Osteoblast (primary cell): Measurements from ENCODE around the gene WBP1L. TPM values are rescaled to one million over a fixed set of nuclear protein-coding genes. Genes with fewer than 3 reads are reported as not detected.
"Not testable (repeated sequence)": the region's sequence is repeated elsewhere in the genome, so short reads cannot be mapped to it uniquely, and the experiment has no call there.

ENCODE experiments used
- DNase-seq: peaks from one replicate; pipeline ENCODE4 v3.0.0; 2011; ENCODE audit warnings: low spot score, mixed read lengths; ENCODE audit not compliant: insufficient read length; ENCODE audit errors: missing footprints
- H2AFZ ChIP-seq: 2 replicates; pipeline ENCODE4 v1.6.0; 2011; ENCODE audit warnings: mild to moderate bottlenecking, low read length
- H3K27ac ChIP-seq: 2 replicates; pipeline ENCODE4 v1.5.1; 2011; ENCODE audit warnings: mild to moderate bottlenecking, low read depth, low read length, moderate library complexity
- H3K27me3 ChIP-seq: 2 replicates; pipeline ENCODE4 v1.6.0; 2012; ENCODE audit warnings: mild to moderate bottlenecking, control low read depth, inconsistent platforms, low read length, moderate library complexity; ENCODE audit not compliant: insufficient read depth
- H3K36me3 ChIP-seq: 2 replicates; pipeline ENCODE4 v1.5.1; 2011; ENCODE audit warnings: mild to moderate bottlenecking, low read length, control low read depth, moderate library complexity; ENCODE audit not compliant: insufficient read depth
- H3K4me1 ChIP-seq: 2 replicates; pipeline ENCODE4 v1.5.1; 2011; ENCODE audit warnings: mild to moderate bottlenecking, low read length, control low read depth, moderate library complexity; ENCODE audit not compliant: insufficient read depth
- H3K4me2 ChIP-seq: 2 replicates; pipeline ENCODE4 v1.6.0; 2011; ENCODE audit warnings: mild to moderate bottlenecking, low read length; ENCODE audit not compliant: insufficient read depth
- H3K4me3 ChIP-seq: fragments of 200-600 bp; sonication (generic); 3 replicates; pipeline ENCODE4 v1.5.1; 2012; ENCODE audit warnings: mild to moderate bottlenecking, low read length, inconsistent platforms; ENCODE audit not compliant: insufficient read depth
- H3K79me2 ChIP-seq: 2 replicates; pipeline ENCODE4 v1.6.0; 2012; ENCODE audit warnings: mild to moderate bottlenecking, low read length, control low read depth, inconsistent platforms; ENCODE audit not compliant: insufficient read depth
- H3K9me3 ChIP-seq: 2 replicates; pipeline ENCODE4 v1.5.1; 2011; ENCODE audit warnings: low read depth, low read length, control low read depth
- H4K20me1 ChIP-seq: 2 replicates; pipeline ENCODE4 v1.6.0; 2012; ENCODE audit warnings: mild to moderate bottlenecking, low read length, control low read depth; ENCODE audit not compliant: insufficient read depth
- total RNA-seq: library from RNA; depleted of rRNA; stranded (reverse); fragments of >200 nt; gene quantifications from 2 replicates; pipeline ENCODE4 v1.2.3, GENCODE V29; 2012
- TF ChIP-seq, protein P1 (sequence below): IDR thresholded peaks from 2 replicates; pipeline ENCODE4 v1.5.1; 2011; ENCODE audit warnings: mild to moderate bottlenecking, low read depth, low read length, moderate library complexity; ENCODE audit errors: extremely low read depth

Gene WBP1L
- total RNA-seq, 1 donor, result 76.4 TPM

DNA sequence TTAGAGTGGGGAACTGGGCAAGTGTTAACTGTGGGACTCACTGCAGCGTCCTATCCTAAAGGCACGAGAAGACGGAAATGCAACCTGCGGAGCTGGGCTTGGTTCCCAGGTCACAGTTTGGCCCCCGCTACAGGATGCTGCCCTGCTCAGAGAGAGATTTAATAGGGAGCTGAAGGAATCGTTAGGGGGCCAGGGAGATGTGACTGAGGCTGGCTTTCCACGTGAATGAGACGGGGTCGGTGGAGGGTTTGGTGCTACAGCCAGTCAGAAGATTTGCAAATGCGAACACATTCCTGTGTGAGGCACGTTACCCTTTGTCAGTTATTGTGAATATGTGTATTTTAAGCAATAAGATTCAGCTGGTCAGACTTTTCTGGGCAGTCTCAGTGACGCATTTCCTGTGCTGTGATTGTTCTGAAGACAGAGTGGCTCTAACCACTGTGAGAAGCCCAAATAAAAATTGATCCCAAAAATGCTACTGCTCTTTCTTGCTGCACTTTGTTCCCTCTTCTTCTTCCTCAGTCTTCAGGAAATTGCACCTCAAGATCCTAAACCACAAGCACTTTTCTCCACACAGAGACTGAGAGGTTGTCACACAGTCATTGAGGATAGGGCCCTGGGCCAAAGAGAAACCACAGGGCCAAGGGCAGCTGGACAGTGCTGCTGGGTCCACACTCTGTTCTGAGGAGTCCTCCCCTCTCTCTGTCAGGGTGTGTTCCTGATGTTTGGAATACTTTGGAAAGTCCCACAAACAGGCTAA is 72.2 kb downstream of the WBP1L start:
- peaks cover 2% of the 10 kb centered on the region for H4K20me1 ChIP-seq
- H3K79me2 ChIP-seq, result no peaks in the 10 kb centered on the region
- H3K36me3 ChIP-seq, result peaks cover 37% of the 10 kb centered on the region
- peaks cover 31% of the 10 kb centered on the region for H3K4me1 ChIP-seq
- peak; percentile 85 for DNase-seq
- H3K4me3 ChIP-seq, result no peak overlapping the region
- peak overlapping the region; percentile 94 for H3K27ac ChIP-seq
- no peaks in the 10 kb centered on the region for H3K27me3 ChIP-seq
- no peaks in the 10 kb centered on the region for H3K9me3 ChIP-seq
- peak overlapping the region; percentile 12 for H2AFZ ChIP-seq
- TF ChIP-seq, protein P1, sequence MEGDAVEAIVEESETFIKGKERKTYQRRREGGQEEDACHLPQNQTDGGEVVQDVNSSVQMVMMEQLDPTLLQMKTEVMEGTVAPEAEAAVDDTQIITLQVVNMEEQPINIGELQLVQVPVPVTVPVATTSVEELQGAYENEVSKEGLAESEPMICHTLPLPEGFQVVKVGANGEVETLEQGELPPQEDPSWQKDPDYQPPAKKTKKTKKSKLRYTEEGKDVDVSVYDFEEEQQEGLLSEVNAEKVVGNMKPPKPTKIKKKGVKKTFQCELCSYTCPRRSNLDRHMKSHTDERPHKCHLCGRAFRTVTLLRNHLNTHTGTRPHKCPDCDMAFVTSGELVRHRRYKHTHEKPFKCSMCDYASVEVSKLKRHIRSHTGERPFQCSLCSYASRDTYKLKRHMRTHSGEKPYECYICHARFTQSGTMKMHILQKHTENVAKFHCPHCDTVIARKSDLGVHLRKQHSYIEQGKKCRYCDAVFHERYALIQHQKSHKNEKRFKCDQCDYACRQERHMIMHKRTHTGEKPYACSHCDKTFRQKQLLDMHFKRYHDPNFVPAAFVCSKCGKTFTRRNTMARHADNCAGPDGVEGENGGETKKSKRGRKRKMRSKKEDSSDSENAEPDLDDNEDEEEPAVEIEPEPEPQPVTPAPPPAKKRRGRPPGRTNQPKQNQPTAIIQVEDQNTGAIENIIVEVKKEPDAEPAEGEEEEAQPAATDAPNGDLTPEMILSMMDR, result no peak
- H3K4me2 ChIP-seq, result peak overlapping the region; percentile 61

DNA sequence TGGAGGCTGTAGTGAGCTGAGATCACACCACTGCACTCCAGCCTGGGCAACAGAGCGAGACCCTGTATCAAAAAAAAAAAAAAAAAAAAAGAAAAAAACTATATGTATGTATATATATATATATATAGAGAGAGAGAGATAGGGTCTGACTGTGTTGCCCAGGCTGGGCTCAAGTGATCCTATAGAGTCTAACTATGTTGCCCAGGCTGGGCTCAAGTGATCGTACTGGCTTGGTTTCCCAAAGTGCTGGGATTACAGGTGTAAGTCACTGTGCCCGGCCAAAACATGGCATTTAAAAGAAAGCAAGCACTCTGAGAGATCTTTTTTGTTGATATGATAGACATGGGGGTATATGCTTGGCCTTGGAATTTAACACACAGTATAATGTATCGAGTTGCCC is 73.4 kb downstream of the WBP1L start:
- H3K36me3 ChIP-seq, result peaks cover 25% of the 10 kb centered on the region
- no peak for DNase-seq
- no peaks in the 10 kb centered on the region for H3K9me3 ChIP-seq
- no peak overlapping the region for H3K4me3 ChIP-seq
- no peak overlapping the region for H3K27ac ChIP-seq
- no peaks in the 10 kb centered on the region for H4K20me1 ChIP-seq
- H3K79me2 ChIP-seq, result no peaks in the 10 kb centered on the region
- TF ChIP-seq, protein P1, result no peak
- H3K4me1 ChIP-seq, result peaks cover 31% of the 10 kb centered on the region
- H3K27me3 ChIP-seq, result no peaks in the 10 kb centered on the region
- no peak overlapping the region for H2AFZ ChIP-seq
- no peak overlapping the region for H3K4me2 ChIP-seq

DNA sequence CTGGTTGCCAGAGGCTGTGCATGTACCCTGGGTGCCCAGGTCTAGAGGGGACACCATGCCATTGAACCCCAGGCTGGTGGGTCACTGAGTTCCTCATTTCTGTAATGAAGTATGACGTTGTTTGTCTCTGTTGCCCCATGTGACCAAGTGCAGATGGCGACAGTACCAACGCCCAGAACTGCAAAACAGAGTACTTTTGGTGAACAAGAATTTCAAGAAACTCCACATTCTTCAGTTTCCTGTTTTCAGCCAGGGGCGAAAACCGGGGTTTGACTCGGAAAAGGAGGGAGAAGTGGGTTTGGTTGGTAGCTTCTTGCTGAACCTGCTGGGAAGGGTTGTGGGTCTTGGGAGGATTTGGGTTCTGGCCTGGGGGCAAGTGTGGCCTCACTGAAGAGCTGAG is 75.3 kb downstream of the WBP1L start:
- Histone ChIP-seq H3K9me3 (no peaks in the 10 kb centered on the region), H3K79me2 (no peaks in the 10 kb centered on the region), H3K27me3 (no peaks in the 10 kb centered on the region), H2AFZ (no peak overlapping the region), H4K20me1 (no peaks in the 10 kb centered on the region), H3K4me2 (no peak overlapping the region), H3K4me1 (peaks cover 24% of the 10 kb centered on the region), H3K36me3 (peaks cover 6% of the 10 kb centered on the region), H3K27ac (no peak overlapping the region), H3K4me3 (no peak overlapping the region)
- no peak for DNase-seq
- TF ChIP-seq, protein P1, result no peak

DNA sequence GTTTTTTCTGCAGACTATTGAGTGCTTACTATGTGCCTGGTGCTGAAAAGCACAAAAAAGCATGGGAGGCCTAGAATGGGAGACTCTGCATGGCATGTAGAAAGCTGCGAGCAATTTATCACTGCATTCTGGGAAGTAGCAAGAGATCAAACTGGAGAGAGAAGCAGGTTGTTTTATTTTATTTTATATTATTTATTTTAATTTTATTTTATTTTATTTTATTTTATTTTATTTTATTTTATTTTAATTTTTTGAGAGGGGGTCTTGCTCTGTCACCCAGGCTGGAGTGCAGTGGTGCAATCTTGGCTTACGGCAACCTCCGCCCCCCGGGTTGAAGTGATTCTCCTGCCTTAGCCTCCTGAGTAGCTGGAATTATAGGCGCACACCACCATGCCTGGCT is 76.3 kb downstream of the WBP1L start:
- not testable (repeated sequence) for H3K27me3 ChIP-seq, H2AFZ ChIP-seq, H4K20me1 ChIP-seq, H3K27ac ChIP-seq, DNase-seq, H3K79me2 ChIP-seq, H3K4me2 ChIP-seq, H3K4me3 ChIP-seq, H3K9me3 ChIP-seq, H3K36me3 ChIP-seq
- peaks cover 16% of the 10 kb centered on the region for H3K4me1 ChIP-seq
